ENCODE data around the gene TMEM38B.
"Not testable (repeated sequence)": the region's sequence is repeated elsewhere in the genome, so short reads cannot be mapped to it uniquely, and the experiment has no call there.

DNA sequence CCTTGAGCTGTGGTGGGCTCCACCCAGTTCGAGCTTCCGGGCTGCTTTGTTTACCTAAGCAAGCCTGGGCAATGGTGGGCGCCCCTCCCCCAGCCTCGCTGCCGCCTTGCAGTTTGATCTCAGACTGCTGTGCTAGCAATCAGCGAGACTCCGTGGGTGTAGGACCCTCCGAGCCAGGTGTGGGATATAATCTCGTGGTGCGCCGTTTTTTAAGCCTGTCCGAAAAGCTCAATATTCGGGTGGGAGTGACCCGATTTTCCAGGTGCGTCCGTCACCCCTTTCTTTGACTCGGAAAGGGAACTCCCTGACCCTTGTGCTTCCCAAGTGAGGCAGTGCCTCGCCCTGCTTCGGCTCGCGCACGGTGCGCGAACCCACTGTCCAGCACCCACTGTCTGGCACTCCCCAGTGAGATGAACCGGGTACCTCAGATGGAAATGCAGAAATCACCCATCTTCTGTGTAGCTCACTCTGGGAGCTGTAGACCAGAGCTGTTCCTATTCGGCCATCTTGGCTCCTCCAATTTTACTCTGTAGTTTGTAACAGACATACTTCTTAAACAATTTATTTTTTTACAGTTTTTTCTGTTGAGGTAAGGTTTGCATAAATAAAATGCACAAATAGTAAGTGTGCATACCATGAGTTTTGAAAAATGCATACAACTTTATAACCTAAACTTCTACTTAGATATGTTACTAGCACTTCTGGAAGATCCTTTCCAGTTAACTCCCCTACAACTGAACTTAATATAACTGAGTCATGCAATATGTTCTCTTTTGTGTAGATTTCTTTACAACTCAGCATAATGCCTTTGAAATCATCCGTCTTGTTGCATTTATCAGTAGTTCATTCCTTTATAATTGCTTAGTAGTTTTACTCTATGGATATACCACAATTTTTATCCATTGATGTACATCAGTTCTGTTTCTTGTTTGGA, 88.5 kb downstream of the TMEM38B start:
- TF ChIP-seq, protein P1, sequence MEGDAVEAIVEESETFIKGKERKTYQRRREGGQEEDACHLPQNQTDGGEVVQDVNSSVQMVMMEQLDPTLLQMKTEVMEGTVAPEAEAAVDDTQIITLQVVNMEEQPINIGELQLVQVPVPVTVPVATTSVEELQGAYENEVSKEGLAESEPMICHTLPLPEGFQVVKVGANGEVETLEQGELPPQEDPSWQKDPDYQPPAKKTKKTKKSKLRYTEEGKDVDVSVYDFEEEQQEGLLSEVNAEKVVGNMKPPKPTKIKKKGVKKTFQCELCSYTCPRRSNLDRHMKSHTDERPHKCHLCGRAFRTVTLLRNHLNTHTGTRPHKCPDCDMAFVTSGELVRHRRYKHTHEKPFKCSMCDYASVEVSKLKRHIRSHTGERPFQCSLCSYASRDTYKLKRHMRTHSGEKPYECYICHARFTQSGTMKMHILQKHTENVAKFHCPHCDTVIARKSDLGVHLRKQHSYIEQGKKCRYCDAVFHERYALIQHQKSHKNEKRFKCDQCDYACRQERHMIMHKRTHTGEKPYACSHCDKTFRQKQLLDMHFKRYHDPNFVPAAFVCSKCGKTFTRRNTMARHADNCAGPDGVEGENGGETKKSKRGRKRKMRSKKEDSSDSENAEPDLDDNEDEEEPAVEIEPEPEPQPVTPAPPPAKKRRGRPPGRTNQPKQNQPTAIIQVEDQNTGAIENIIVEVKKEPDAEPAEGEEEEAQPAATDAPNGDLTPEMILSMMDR (IDR thresholded peaks at IDR 0.05) = not testable (repeated sequence)
- not testable (repeated sequence) for TF ChIP-seq POLR2A (IDR thresholded peaks at IDR 0.05)
